GM21360 (cell line): ENCODE measurements around the gene CRKL.
"Not testable (repeated sequence)": the region's sequence is repeated elsewhere in the genome, so short reads cannot be mapped to it uniquely, and the experiment has no call there.

ENCODE experiments used
- ATAC-seq: cut with Tn5 transposase; IDR thresholded peaks from one replicate; pipeline ENCODE4 v1.9.1; 2021; ENCODE audit warnings: mild to moderate bottlenecking, moderate library complexity; ENCODE audit not compliant: unreplicated experiment

The CRKL gene

GRCh38 chr22:20965888-20966855 lies 49.0 kb downstream of the CRKL start:
- ATAC-seq, result no peak

DNA sequence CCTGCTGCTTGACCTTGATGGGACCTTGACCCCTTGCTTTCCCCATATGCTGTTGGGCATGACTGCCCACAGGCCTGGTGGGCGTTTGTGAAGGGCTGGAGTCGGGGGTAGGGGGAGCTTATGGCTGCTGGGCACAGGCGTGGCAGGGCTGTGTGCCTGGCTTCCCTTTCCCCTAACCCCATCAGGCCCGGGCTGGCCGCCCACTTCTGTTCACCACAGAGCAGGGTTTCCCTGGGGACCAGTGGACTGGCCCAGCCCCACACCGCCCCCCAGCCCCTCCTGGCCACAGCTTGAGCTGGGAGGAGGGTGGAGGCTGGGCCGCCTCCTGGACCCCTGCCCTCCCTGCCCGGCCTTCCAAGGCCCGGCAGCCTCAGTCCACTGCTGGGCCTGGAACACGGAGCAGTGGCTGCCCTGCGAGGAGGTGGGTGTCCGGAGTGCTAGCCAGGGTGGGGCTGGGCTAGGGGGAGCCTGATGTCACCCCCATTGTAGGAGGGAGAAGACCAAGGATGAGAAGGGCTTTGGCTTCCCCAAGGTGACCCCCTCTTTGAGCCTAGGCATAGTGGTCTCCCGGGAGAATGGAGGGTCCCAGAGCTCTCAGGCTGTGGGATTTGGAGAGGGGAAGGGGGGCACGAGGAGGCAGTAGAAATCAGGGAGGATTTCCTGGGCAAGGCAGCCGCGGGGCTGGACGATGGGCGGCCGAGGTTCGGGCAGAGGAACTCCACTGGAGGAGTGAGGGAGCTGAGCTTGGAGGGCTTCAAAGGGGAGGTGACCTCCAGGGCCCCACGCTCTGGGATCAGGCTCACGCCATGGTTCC lies 49.9 kb downstream of the CRKL start, which contains the start of gene AIFM3:
TSS of gene AIFM3 (plus strand) at position 373 of the 814 bp plus-strand sequence. CDS start 690 bp downstream, outside the sequence.
- ATAC-seq, result no peak

GRCh38 chr22:20967697-20968211 lies 50.5 kb downstream of the CRKL start:
- ATAC-seq, result no peak

DNA sequence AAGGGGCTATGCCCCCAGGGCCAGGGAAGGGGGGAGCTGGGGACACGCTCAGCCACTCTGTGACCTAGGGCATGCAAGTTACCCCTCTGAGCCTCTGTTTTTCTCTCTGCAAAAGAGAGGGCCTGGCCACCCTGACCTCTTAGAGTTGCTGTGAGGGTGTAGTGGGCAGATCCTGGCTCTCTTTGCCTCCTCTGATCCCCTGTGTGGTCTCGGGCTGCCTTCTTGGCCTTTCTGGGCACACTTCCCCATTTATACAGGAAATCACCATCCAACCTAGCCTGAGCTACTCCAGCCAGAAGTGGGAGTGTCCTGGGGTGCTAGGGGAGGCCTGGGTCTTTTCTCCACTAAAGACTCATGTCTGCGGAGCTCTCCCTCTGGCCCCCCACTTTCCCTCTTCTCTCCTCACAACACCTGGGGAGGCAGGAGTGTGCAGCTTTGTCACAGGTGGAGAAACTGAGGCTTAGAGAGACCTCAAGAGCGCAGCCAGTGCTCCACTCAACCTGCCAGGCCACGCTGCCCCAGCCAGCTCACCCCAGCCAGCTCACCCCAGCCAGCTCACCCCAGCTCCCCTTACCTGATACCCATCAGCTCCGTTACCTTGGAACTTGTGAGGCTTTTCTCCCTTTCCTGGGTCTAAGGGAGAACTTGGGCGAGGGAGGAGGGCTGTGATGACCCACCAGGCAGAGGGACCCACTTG lies 51.2 kb downstream of the CRKL start:
- no peak for ATAC-seq

GRCh38 chr22:20970939-20971657 lies 53.9 kb downstream of the CRKL start:
- no peak for ATAC-seq

DNA sequence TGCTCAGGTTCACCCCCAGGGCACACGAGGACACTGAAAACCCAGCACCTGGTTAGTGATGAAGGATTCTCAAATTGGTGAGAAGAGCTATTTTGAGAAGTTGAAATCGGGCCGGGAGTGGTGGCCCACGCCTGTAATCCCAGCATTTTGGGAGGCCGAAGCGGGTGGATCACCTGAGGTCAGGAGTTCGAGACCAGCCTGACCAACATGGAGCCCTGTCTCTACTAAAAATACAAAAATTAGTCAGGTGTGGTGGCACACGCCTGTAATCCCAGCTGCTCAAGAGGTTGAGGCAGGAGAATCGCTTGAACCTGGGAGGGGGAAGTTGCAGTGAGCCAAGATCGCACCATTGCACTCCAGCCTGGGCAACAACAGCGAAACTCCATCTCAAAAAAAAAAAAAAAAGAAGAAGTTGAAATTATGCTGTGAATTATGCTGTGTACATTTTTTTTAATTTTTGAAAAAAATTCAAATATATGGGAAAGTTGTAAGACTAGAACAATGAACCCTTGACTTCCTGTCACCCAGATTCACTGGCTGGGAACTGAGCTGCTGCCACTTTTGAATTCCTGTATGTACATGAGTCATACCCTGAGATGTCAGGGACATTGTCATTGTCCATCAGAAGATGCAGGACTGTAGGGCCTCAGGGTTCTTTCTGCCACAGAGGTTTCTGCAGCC lies 54.9 kb downstream of the CRKL start:
- ATAC-seq, result not testable (repeated sequence)

DNA sequence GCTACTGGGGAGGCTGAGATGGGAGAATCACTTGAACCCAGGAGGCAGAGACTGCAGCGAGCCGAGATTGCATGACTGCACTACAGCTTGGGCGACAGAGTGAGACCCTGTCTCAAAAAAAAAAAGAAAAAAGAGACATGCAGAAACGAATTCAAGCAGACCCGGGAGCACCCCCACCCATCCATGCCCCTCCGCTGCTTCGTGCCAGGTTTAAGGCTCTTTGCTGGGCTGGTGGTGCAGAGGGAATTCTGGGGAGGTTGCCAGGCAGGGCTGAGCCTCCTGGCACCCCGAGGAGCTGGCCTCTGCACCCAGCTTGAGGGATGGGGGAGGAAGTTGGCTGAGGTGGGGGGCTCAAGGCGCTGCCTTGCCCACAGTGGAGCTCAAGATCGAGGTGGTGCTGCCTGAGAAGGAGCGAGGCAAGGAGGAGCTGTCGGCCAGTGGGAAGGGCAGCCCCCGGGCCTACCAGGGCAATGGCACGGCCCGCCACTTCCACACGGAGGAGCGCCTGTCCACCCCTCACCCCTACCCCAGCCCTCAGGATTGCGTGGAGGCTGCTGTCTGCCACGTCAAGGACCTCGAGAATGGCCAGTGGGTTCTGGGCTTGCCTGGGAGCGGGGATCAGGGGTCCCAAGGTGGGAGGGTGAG lies 55.8 kb downstream of the CRKL start:
- ATAC-seq, result no peak

GRCh38 chr22:20973634-20974286 lies 56.6 kb downstream of the CRKL start:
- ATAC-seq, result no peak

DNA sequence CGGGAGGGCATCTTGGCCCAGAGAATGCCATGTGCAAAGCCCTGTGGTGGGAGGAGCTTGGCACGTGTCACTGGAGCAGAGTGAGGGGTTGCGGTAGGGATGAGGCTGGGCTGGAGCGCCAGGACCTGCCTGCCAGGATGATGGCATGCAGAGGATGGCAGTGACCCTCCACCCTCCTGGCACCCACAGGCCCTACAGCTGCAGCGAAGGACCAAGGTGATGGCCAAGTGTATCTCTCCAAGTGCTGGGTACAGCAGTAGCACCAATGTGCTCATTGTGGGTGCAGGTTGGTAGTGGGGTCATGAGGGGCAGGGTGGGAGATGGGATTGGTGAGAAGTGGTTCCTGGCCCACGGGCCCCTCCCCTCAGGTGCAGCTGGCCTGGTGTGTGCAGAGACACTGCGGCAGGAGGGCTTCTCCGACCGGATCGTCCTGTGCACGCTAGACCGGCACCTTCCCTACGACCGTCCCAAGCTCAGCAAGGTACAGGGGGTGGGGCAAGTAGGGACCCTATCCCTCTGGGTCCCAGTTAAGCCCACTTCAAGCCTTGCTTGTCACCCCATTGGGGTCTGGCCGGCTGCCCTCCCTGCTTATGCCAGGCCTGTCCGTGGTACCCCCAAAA lies 57.2 kb downstream of the CRKL start:
- no peak for ATAC-seq

DNA sequence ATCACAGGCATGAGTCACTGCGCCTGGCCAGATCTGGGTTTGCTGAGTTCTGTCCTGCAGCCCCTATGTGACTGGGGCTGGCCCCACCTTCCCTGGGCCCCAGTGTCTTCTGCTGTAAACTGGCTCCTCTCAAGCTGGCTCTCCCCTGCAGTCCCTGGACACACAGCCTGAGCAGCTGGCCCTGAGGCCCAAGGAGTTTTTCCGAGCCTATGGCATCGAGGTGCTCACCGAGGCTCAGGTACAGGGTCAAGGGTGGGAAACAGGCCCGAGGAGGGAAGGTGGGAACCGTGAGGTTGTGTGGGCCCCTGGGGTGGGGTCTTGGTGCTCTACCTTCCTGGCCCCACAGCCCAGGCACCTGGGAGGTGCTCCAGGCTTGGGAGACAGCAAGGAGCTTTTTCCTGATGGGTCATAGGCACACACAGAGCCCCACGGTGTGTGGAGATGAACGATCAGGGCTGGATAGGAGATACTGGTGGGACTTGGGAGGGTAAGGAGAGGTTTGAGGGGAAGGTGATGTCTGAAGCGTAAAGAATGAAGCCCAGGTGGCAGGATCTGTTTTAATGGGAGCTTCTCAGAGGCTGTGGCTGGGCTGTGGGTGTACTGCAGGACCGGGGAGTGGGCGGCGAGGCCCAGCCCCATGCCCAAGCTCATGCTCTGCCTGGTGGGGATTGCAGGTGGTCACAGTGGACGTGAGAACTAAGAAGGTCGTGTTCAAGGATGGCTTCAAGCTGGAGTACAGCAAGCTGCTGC lies 58.5 kb downstream of the CRKL start:
- no peak for ATAC-seq

DNA sequence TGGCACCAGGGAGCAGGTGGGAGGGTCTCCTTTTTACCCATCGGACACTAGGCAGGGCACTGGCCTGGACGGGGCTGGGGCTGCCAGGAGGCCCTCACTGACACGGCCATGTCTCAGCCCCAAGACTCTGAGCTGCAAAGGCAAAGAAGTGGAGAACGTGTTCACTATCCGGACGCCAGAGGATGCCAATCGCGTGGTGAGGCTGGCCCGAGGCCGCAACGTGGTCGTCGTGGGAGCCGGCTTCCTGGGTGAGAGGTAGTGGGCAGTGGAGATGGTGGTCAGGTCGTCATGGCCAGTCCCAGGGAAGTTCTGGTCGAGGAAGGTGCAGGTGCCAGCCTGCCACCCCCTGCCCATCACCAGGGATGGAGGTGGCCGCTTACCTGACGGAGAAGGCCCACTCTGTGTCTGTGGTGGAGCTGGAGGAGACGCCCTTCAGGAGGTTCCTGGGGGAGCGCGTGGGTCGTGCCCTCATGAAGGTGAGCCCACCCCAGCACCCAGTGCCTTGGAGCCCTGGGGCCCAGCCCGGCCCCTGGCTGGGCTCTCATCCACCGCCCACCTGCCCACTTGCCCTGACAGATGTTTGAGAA lies 59.2 kb downstream of the CRKL start:
- no peak for ATAC-seq

DNA sequence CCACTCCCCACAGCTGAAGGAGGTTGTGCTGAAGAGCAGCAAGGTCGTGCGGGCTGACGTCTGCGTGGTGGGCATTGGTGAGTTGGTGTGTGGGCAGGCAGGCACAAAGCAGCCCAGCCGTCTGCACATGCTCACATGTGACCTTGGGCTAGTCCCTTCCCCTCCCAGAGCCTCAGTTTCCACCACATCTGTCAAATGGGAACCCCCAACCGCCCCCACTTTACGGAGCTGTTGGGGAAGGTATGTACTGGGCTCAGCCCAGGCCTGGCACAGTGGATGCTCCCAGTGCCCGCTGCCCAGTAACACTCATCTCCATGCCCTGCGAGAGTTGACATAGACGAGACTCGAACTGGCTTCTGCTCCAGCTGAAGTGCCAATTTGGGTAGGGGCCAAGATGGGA lies 59.8 kb downstream of the CRKL start:
- no peak for ATAC-seq

DNA sequence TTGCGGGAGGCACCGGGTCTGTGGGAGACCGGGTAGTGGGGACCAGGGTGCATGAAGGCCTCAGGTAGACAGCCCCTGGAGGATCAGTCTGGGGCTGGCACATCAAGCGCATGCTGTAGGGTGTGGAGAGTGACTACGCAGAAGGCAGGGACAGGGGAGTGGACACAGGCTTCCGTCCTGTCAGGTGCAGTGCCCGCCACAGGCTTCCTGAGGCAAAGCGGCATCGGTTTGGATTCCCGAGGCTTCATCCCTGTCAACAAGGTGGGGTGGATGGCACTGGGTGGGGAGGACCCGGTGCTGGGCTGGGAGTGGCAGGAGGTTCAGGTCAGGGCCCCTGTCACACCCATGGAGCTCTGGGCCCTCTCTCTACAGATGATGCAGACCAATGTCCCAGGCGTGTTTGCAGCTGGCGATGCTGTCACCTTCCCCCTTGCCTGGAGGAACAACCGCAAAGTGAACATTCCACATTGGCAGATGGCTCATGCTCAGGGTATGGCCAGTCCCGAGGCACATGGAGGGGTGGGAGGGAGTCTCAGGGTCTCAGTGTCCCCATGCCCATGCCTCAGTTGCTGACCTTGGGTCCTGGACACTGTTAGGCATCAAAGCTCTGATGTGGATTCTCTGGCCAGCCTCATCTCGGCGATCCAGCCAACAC lies 60.4 kb downstream of the CRKL start:
- ATAC-seq, result no peak

GRCh38 chr22:20978419-20978818 lies 61.2 kb downstream of the CRKL start:
- no peak for ATAC-seq

DNA sequence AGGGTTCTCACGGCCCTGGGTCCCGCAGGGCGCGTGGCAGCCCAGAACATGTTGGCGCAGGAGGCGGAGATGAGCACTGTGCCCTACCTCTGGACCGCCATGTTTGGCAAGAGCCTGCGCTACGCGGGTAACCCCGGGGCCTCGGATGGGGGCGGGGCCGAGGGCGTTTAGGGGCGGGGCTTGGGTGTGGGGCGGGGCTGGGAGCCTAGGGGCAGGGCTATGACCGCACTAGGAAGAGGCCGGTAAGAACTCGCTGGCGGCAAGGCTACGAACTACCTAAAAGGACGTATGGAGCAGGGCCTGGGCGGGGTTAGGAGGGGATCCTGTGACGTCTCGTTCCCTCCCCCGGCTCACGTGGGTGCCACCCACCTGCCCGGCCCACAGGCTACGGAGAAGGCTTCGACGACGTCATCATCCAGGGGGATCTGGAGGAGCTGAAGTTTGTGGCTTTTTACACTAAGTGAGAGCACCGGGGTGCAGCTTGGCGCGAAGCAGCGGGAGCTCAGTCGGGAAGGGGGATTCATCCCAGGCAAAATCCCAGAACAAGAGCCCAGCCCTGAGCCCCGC lies 62.1 kb downstream of the CRKL start:
- ATAC-seq, result no peak

DNA sequence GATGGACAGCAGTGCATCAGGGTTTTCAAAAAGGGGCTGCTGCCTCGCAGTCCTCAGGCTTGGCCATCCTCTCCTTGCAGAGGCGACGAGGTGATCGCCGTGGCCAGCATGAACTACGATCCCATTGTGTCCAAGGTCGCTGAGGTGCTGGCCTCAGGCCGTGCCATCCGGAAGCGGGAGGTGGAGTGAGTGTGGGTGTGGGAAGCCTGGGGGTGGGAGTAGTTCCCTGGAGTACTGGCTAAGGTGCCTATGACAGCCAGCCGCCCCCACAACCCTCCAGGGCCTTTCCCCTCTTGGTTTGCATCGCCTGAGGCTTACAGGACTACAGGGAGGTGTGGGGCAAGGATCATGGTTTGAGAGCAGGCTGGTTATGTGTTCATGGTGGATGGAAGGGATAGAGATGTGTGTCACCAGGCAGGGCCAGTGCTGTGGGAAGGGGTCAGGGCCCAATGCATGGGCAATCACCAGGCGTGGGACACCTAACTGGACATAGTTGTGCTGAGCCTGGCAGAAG lies 62.8 kb downstream of the CRKL start:
- ATAC-seq, result no peak
